Vein endothelial cell (primary cell): ENCODE results near the gene ZNF3. TPM values are rescaled to one million over a fixed set of nuclear protein-coding genes. Genes with fewer than 3 reads are reported as not detected.

Experiments used
- small RNA-seq: library from RNA; depleted of rRNA; stranded (forward); fragments of <200 nt; gene quantifications from one replicate; pipeline ENCODE3, GENCODE V24; 2012
- total RNA-seq: library from RNA; depleted of rRNA; stranded (reverse); fragments of >200 nt; gene quantifications from 2 replicates; pipeline ENCODE4 v1.2.3, GENCODE V29; 2012

The ZNF3 gene
- 38.5 and 46.6 TPM in 2 replicates for total RNA-seq

GRCh38 chr7:100081535-100082102, at the start of gene ZNF3:
Gene ZNF3 (minus strand): TSS chr7:100081723. CDS start chr7:100077357, 4,366 bp downstream.

GRCh38 chr7:100126931-100127865, 45.7 kb upstream of the ZNF3 start, which contains the start of gene MBLAC1:
Gene MBLAC1 (plus strand): TSS chr7:100126967. CDS start chr7:100127396, 429 bp downstream.

GRCh38 chr7:100119072-100119969, 37.8 kb upstream of the ZNF3 start, which contains the start of the genes CNPY4 and TAF6:
Gene CNPY4 (plus strand): TSS chr7:100119634. CDS start chr7:100119745, 111 bp downstream.
Gene TAF6 (minus strand): TSS chr7:100119358. CDS start chr7:100114209, 5,149 bp downstream.

GRCh38 chr7:100101016-100101862, 19.7 kb upstream of the ZNF3 start, which contains the start of the genes AP4M1 and MCM7:
Gene AP4M1 (plus strand): TSS chr7:100101643. CDS start chr7:100101715, 72 bp downstream.
Gene MCM7 (minus strand): TSS chr7:100101397. CDS start chr7:100101294, 103 bp downstream.

GRCh38 chr7:100088621-100089457, 7.3 kb upstream of the ZNF3 start, which contains the start of gene COPS6:
Gene COPS6 (plus strand): TSS chr7:100088969. CDS start chr7:100088991, 22 bp downstream.

GRCh38 chr7:100049441-100050291, 31.9 kb downstream of the ZNF3 start, which contains the start of gene ZSCAN21:
Gene ZSCAN21 (plus strand): TSS chr7:100049774. CDS start chr7:100057007, 7,233 bp downstream.

Small RNA genes lying within 50 kb of the gene (small RNA-seq; reads per million reads assigned to genes)
- gene MIR106B (3,809 reads per million, percentile 100 among the genes with 10 or more reads in this experiment), gene MIR25 (1,068 reads per million, percentile 100 among the genes with 10 or more reads in this experiment), gene MIR93 (4,300 reads per million, percentile 100 among the genes with 10 or more reads in this experiment)

Other genes starting within 250 kb of the ZNF3 start
- gene OR2AE1, start 204.7 kb downstream of the ZNF3 start, total RNA-seq = 0.57 TPM in 1 of 2 replicates, not detected in the other
- gene TRIM4, start 162.2 kb downstream of the ZNF3 start, total RNA-seq = 19.8 and 22.2 TPM in 2 replicates
- gene GJC3, start 152.1 kb downstream of the ZNF3 start, total RNA-seq = 0.19 TPM in 1 of 2 replicates, not detected in the other
- gene AZGP1, start 105.7 kb downstream of the ZNF3 start, total RNA-seq = not detected in 2 replicates
- gene ZKSCAN1, start 66.1 kb downstream of the ZNF3 start, total RNA-seq = 44.1 and 45.1 TPM in 2 replicates
- 6.9 and 9.1 TPM in 2 replicates for gene ZSCAN21, start 31.9 kb downstream of the ZNF3 start, total RNA-seq
- gene COPS6, start 7.2 kb upstream of the ZNF3 start, total RNA-seq = 84.9 and 85.6 TPM in 2 replicates
- 70.6 and 98.1 TPM in 2 replicates for gene MCM7, start 19.7 kb upstream of the ZNF3 start, total RNA-seq
- gene AP4M1, start 19.9 kb upstream of the ZNF3 start, total RNA-seq = 20.8 and 21.2 TPM in 2 replicates
- 39.1 and 41.2 TPM in 2 replicates for gene TAF6, start 37.6 kb upstream of the ZNF3 start, total RNA-seq
- gene CNPY4, start 37.9 kb upstream of the ZNF3 start, total RNA-seq = 28.1 and 28.4 TPM in 2 replicates
- gene MBLAC1, start 45.2 kb upstream of the ZNF3 start, total RNA-seq = 2.0 and 2.9 TPM in 2 replicates
- 91.1 and 93.3 TPM in 2 replicates for gene LAMTOR4, start 67.2 kb upstream of the ZNF3 start, total RNA-seq
- gene TRAPPC14, start 77.0 kb upstream of the ZNF3 start, total RNA-seq = 9.7 and 15.7 TPM in 2 replicates
- gene GAL3ST4, start 86.9 kb upstream of the ZNF3 start, total RNA-seq = 0.96 and 0.98 TPM in 2 replicates
- 5.3 and 6.5 TPM in 2 replicates for gene GPC2, start 95.7 kb upstream of the ZNF3 start, total RNA-seq
- 0.48 and 2.0 TPM in 2 replicates for gene STAG3, start 96.2 kb upstream of the ZNF3 start, total RNA-seq
- gene PVRIG, start 138.2 kb upstream of the ZNF3 start, total RNA-seq = not detected in 2 replicates
- gene SPDYE3, start 226.0 kb upstream of the ZNF3 start, total RNA-seq = not detected in 2 replicates